Gastrocnemius medialis (tissue), 4 donors: ENCODE data around the gene EHBP1L1. TPM values are rescaled to one million over a fixed set of nuclear protein-coding genes. Genes with fewer than 3 reads are reported as not detected.

ENCODE experiments used
- ATAC-seq, 2 donors: fragments of 150-250 bp; one replicate each; pipeline ENCODE4 v1.9.1; 2016
- DNase-seq, 2 donors: peaks; one replicate each; pipeline ENCODE4 v3.0.0-alpha.2; 2019
- H3K27ac ChIP-seq, 4 donors: fragments of 200-600 bp; sonication (generic); 1 replicate in 1 of 4; 2 replicates in 3 of 4; pipeline ENCODE4 v1.5.1; 2016 to 2018; ENCODE audit warnings: mild to moderate bottlenecking in 2 of 4, moderate library complexity in 1 of 4
- H3K27me3 ChIP-seq, 3 donors: fragments of 200-600 bp; sonication (generic) in 2 of 3; 1 replicate in 1 of 3; 2 replicates in 2 of 3; pipeline versions ENCODE4 v1.5.1 to v1.6.0; 2016 to 2019; ENCODE audit warnings: mild to moderate bottlenecking in 1 of 3, moderate library complexity in 1 of 3
- H3K36me3 ChIP-seq, 2 donors: fragments of 200-600 bp; sonication (generic) in 1 of 2; one replicate each; pipeline ENCODE4 v1.5.1; 2017 to 2018
- H3K4me1 ChIP-seq, 2 donors: fragments of 200-600 bp; sonication (generic) in 1 of 2; one replicate each; pipeline ENCODE4 v1.5.1; 2016 to 2017; ENCODE audit warnings: mild to moderate bottlenecking in 2 of 2
- H3K4me3 ChIP-seq, 4 donors: fragments of 200-600 bp; sonication (generic) in 3 of 4; 1 replicate in 1 of 4; 2 replicates in 3 of 4; pipeline ENCODE4 v1.5.1; 2016 to 2019; ENCODE audit warnings: mild to moderate bottlenecking in 2 of 4
- H3K9me3 ChIP-seq, 3 donors: fragments of 200-600 bp; sonication (generic) in 2 of 3; 1 replicate in 1 of 3; 2 replicates in 2 of 3; pipeline ENCODE4 v1.5.1; 2016 to 2019
- POLR2A ChIP-seq, 2 donors: fragments of 450-650 bp; IDR thresholded peaks; one replicate each; pipeline ENCODE4 v1.6.1; 2017; ENCODE audit warnings: antibody characterized with exemption in 2 of 2, mild to moderate bottlenecking in 2 of 2, moderate library complexity in 2 of 2
- in situ Hi-C, 4 donors: fragments of 200-750 bp; cut with MboI; loops; one replicate each; pipeline versions ENCODE4 v1.15.0 to v1.8.0; 2017; ENCODE audit warnings: low sequenced_read_pairs in 4 of 4
- intact Hi-C: fragments of 100-400 bp; cut with DNase I; formaldehyde crosslinking; loops from one replicate; pipeline ENCODE4 v1.15.1; 2023; ENCODE audit warnings: low total_unique reads
- total RNA-seq, 4 donors: library from RNA; depleted of rRNA; stranded (reverse); fragments of >200 nt; gene quantifications; one replicate each; pipeline versions ENCODE4 v1.1.0 to v1.2.3, GENCODE V29; 2016
- TF ChIP-seq, protein P1 (sequence below), 5 experiments: fragments of 450-650 bp in 3 of 5; fragments of 200-600 bp in 2 of 5; sonication (generic) in 2 of 5; IDR thresholded peaks in 4 of 5; conservative IDR thresholded peaks in 1 of 5; 1 replicate in 4 of 5; 2 replicates in 1 of 5; pipeline ENCODE4 v1.5.1; 2016 to 2019; ENCODE audit warnings: antibody characterized with exemption in 5 of 5, mild to moderate bottlenecking in 3 of 5, moderate library complexity in 3 of 5

Gene EHBP1L1
- total RNA-seq, 4 donors from 2014 or later = 191 to 374 (median 250) TPM

DNA sequence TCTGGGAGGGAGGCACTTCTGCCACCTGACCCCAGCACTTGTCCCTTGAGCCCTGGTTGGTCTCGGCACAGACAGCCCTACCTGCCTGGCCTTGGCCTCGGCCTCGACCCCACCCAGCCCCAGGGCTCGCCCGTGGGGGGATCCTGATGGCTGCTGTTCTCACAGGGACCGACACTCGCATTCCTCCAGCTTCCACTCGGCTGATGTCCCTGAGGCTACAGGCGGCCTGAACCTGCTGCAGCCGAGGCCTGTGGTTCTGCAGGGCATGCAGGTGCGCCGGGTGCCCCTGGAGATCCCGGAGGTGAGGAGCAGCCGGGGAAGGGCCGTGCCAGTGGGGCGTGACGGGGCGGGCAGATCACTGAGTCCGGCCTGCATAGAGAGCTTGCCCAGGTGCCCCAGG, 44.8 kb downstream of the EHBP1L1 start:
- Histone ChIP-seq H3K4me1 (peaks cover 9 to 13% of the 10 kb centered on the region in 2 donors), H3K9me3 (no peaks in the 10 kb centered on the region), H3K4me3 (no peak overlapping the region), H3K27me3 (no peaks in the 10 kb centered on the region), H3K36me3 (peaks cover 0 to 71% of the 10 kb centered on the region in 2 donors), H3K27ac (no peak overlapping the region)
- intact Hi-C loops = no loop called here
- ATAC-seq = no peak
- DNase-seq = no peak
- in situ Hi-C loops = no loop called here
- TF ChIP-seq, protein P1, sequence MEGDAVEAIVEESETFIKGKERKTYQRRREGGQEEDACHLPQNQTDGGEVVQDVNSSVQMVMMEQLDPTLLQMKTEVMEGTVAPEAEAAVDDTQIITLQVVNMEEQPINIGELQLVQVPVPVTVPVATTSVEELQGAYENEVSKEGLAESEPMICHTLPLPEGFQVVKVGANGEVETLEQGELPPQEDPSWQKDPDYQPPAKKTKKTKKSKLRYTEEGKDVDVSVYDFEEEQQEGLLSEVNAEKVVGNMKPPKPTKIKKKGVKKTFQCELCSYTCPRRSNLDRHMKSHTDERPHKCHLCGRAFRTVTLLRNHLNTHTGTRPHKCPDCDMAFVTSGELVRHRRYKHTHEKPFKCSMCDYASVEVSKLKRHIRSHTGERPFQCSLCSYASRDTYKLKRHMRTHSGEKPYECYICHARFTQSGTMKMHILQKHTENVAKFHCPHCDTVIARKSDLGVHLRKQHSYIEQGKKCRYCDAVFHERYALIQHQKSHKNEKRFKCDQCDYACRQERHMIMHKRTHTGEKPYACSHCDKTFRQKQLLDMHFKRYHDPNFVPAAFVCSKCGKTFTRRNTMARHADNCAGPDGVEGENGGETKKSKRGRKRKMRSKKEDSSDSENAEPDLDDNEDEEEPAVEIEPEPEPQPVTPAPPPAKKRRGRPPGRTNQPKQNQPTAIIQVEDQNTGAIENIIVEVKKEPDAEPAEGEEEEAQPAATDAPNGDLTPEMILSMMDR (IDR thresholded peaks at IDR 0.05 in 4 of 5, conservative IDR thresholded peaks at IDR 0.05 in 1 of 5) = no peak
- TF ChIP-seq POLR2A (IDR thresholded peaks at IDR 0.05) = no peak

DNA sequence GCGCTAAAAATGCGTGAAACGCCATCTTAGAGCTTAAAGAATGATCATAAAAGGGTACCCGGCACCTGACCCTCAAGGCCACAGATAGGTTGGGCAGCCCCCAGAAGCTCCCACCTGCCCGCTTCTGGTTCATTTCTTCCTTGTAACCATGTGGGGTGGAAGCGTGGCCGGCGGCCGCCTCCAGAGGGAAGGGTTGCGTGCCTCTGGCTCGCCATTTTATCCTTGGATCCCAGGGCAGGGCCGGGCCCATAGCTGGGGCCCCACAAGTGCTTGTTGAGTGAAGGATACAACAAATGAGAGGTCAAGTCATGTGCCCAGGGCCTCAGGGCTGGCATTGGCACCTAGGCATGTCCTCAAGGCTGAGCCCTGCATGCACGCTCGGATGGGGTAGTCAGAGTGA, 45.6 kb downstream of the EHBP1L1 start:
- TF ChIP-seq POLR2A (IDR thresholded peaks at IDR 0.05) = no peak
- TF ChIP-seq, protein P1 (IDR thresholded peaks at IDR 0.05 in 4 of 5, conservative IDR thresholded peaks at IDR 0.05 in 1 of 5) = no peak
- peaks cover 0 to 79% of the 10 kb centered on the region in 2 donors for H3K36me3 ChIP-seq
- intact Hi-C loops (no loop called here), in situ Hi-C loops (no loop called here)
- H3K4me3 ChIP-seq = no peak overlapping the region
- H3K27ac ChIP-seq = no peak overlapping the region
- H3K4me1 ChIP-seq = peaks cover 7 to 10% of the 10 kb centered on the region in 2 donors
- ATAC-seq (no peak), DNase-seq (no peak)
- no peaks in the 10 kb centered on the region for H3K9me3 ChIP-seq
- no peaks in the 10 kb centered on the region for H3K27me3 ChIP-seq

DNA sequence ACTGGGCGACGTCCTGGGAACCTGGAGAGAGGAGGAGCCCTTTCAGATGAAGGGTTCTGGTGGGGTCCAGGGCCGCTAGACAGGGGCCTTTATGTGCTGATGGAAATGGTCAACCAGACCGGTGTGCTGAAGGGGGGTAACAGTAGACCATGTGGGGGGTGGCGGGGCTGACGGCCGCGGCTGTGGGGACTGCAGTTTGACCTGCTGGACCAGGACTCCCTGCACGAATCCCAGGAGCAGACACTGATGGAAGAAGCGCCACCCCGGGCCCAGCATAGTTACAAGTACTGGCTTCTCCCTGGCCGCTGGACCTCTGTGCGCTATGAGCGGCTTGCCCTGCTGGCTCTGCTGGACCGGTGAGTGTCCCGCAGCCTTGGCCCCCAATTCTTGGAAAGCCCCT, 46.2 kb downstream of the EHBP1L1 start:
- H3K4me3 ChIP-seq = no peak overlapping the region
- DNase-seq = no peak
- H3K4me1 ChIP-seq = peaks cover 1 to 4% of the 10 kb centered on the region in 2 donors
- TF ChIP-seq POLR2A (IDR thresholded peaks at IDR 0.05) = no peak
- TF ChIP-seq, protein P1 (IDR thresholded peaks at IDR 0.05 in 4 of 5, conservative IDR thresholded peaks at IDR 0.05 in 1 of 5) = no peak
- H3K9me3 ChIP-seq = no peaks in the 10 kb centered on the region
- intact Hi-C loops (no loop called here), in situ Hi-C loops (no loop called here)
- H3K27ac ChIP-seq = no peak overlapping the region
- H3K36me3 ChIP-seq = peaks cover 0 to 83% of the 10 kb centered on the region in 2 donors
- ATAC-seq = no peak
- H3K27me3 ChIP-seq = no peaks in the 10 kb centered on the region

DNA sequence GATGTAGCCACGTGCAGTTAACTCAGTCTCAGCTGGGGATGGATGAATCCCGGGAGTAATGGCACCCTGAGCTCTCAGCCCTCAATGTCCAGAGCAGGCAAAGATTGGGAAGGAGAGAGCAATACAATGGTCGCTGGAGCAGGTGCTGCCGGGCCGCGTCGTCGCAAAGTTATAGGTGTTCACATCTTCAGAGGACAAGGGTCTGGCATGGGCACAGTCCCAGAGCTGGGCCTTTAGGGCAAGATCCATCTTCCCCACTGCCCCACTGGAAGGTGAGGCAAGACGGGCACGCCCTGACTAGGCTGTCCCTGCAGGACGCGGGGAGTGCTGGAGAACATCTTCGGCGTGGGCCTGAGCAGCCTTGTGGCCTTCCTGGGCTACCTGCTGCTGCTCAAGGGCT, 47.3 kb downstream of the EHBP1L1 start:
- no peaks in the 10 kb centered on the region for H3K4me1 ChIP-seq
- no peak overlapping the region for H3K27ac ChIP-seq
- no peaks in the 10 kb centered on the region for H3K27me3 ChIP-seq
- no peak for ATAC-seq
- DNase-seq = no peak
- in situ Hi-C loops = no loop called here
- H3K9me3 ChIP-seq = no peaks in the 10 kb centered on the region
- H3K36me3 ChIP-seq = peaks cover 0 to 83% of the 10 kb centered on the region in 2 donors
- TF ChIP-seq POLR2A (IDR thresholded peaks at IDR 0.05) = no peak
- TF ChIP-seq, protein P1 (IDR thresholded peaks at IDR 0.05 in 4 of 5, conservative IDR thresholded peaks at IDR 0.05 in 1 of 5) = no peak
- intact Hi-C loops = no loop called here
- no peak overlapping the region for H3K4me3 ChIP-seq
